ENCODE data around the gene GTSF1L.

Gene GTSF1L

DNA sequence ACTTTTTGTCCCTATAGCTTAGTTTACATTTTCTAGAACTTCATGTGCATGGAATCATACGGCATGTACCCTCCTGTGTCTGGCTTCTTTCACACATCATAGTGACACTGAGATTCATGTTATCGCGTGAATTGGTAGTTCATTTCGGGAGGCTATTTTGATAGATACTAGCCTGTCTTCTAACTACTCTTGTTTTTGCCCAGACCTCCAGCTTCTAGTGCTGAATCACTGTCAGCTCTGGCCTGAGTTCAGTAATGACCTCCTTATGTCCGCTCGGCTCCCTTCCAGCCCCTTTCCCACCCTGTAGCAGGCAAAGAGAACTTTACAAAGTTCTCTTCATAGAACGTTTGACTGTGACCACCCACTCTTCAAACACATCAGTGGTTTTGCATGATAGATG lies 45.8 kb downstream of the GTSF1L start:
- in situ Hi-C loops (cut with MboI; ENCODE audit: low sequenced_read_pairs): no loop called here

DNA sequence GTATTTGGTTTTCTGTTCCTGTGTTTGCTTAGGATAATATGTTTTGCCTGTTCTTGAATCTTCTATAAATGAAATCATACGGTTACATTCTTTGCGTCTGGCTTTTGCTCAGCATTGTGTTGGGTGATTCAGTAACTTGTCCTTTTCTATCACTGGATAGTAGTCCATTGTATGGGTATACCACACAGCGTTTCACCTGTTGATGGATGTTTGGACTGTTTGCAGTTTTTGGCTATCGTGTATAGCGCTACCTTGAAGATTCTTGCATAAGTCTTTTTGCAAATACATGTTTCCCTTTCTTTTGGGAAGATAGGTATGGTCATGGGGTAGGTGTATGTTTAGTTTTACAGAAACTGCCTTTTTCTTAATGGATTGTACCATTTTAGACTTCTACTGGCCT lies 50.4 kb downstream of the GTSF1L start:
- in situ Hi-C loops (cut with MboI; ENCODE audit: low sequenced_read_pairs): no loop called here
